Neural cell (in vitro differentiated cells): Measurements from ENCODE around the gene RRAGD.

Source experiments
- EP300 ChIP-seq: fragments of 450-650 bp; conservative IDR thresholded peaks from 2 replicates; pipeline ENCODE4 v1.6.1; 2014; ENCODE audit warnings: antibody characterized with exemption, mild to moderate bottlenecking, moderate library complexity; ENCODE audit not compliant: poor library complexity, severe bottlenecking
- EZH2 ChIP-seq: fragments of 200-600, 300-800 bp; shearing (Covaris generic), sonication (generic); IDR thresholded peaks from 2 replicates; pipeline ENCODE4 v1.6.1; 2014; ENCODE audit warnings: antibody characterized with exemption, low read length, borderline replicate concordance, mild to moderate bottlenecking; ENCODE audit not compliant: insufficient read depth, poor library complexity, severe bottlenecking
- MXI1 ChIP-seq: fragments of 450-650 bp; conservative IDR thresholded peaks from 2 replicates; pipeline ENCODE4 v1.6.1; 2014; ENCODE audit warnings: antibody characterized with exemption, mild to moderate bottlenecking; ENCODE audit not compliant: poor library complexity, severe bottlenecking
- POLR2AphosphoS5 ChIP-seq: IDR thresholded peaks from 2 replicates; pipeline ENCODE4 v1.6.1; 2012
- TF ChIP-seq, protein P1 (sequence below): fragments of 450-650 bp; IDR thresholded peaks from 2 replicates; pipeline ENCODE4 v1.5.1; 2014; ENCODE audit warnings: antibody characterized with exemption, mild to moderate bottlenecking, moderate library complexity; ENCODE audit not compliant: poor library complexity, severe bottlenecking
- TF ChIP-seq, protein P2 (sequence below): IDR thresholded peaks from 2 replicates; pipeline ENCODE4 v1.6.1; 2012; ENCODE audit warnings: borderline replicate concordance

DNA sequence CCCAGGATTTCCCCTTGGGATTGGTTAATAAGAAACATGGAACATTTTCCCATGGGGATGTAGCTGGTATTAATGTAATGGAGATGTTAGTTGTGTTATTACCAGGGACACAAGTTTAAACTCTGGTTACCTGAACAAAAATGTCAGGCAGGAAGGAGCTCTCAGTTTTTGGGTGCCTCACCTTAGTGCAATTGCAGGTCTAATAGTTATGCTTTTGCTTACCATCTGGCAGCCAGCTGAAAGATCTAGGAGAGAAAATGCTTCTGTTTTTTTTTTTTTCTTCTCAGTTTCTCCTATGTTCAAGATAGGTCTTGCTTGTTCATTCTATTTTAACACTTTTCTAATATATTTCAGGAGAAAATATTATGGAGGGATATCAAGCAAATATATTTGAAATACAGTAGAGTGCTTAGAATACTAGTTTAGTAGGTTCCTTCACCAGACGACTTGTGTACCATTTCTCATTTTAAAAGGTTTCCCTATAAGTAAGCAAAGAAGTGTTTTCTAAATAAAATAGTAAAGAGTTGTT is 55.4 kb downstream of the RRAGD start:
- TF ChIP-seq, protein P1, sequence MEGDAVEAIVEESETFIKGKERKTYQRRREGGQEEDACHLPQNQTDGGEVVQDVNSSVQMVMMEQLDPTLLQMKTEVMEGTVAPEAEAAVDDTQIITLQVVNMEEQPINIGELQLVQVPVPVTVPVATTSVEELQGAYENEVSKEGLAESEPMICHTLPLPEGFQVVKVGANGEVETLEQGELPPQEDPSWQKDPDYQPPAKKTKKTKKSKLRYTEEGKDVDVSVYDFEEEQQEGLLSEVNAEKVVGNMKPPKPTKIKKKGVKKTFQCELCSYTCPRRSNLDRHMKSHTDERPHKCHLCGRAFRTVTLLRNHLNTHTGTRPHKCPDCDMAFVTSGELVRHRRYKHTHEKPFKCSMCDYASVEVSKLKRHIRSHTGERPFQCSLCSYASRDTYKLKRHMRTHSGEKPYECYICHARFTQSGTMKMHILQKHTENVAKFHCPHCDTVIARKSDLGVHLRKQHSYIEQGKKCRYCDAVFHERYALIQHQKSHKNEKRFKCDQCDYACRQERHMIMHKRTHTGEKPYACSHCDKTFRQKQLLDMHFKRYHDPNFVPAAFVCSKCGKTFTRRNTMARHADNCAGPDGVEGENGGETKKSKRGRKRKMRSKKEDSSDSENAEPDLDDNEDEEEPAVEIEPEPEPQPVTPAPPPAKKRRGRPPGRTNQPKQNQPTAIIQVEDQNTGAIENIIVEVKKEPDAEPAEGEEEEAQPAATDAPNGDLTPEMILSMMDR = no peak
- no peak for TF ChIP-seq POLR2AphosphoS5
- TF ChIP-seq EZH2 = no peak
- TF ChIP-seq, protein P2, sequence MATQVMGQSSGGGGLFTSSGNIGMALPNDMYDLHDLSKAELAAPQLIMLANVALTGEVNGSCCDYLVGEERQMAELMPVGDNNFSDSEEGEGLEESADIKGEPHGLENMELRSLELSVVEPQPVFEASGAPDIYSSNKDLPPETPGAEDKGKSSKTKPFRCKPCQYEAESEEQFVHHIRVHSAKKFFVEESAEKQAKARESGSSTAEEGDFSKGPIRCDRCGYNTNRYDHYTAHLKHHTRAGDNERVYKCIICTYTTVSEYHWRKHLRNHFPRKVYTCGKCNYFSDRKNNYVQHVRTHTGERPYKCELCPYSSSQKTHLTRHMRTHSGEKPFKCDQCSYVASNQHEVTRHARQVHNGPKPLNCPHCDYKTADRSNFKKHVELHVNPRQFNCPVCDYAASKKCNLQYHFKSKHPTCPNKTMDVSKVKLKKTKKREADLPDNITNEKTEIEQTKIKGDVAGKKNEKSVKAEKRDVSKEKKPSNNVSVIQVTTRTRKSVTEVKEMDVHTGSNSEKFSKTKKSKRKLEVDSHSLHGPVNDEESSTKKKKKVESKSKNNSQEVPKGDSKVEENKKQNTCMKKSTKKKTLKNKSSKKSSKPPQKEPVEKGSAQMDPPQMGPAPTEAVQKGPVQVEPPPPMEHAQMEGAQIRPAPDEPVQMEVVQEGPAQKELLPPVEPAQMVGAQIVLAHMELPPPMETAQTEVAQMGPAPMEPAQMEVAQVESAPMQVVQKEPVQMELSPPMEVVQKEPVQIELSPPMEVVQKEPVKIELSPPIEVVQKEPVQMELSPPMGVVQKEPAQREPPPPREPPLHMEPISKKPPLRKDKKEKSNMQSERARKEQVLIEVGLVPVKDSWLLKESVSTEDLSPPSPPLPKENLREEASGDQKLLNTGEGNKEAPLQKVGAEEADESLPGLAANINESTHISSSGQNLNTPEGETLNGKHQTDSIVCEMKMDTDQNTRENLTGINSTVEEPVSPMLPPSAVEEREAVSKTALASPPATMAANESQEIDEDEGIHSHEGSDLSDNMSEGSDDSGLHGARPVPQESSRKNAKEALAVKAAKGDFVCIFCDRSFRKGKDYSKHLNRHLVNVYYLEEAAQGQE = no peak
- no peak for TF ChIP-seq EP300
- no peak for TF ChIP-seq MXI1
